Measurements from ENCODE around the gene CLEC17A.

DNA sequence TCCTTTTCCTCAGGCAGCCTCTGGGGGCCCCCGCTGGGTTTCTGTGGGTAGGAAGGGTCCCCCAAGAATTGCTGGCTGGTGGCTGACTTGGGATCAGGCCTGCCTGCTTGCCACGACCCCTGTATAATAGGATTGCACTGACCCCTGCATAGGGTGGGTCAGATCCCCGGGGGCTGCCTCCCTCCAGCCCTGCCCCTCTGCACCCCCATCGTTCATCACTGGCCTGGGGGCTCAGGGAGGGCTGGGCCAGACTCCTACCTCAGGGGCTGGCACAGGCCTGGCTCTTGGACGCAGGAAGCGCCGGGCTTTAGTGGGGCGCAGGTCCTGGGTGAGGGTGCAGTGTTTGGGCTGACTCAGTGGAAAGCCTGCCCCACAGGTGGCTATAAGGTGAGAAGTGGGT is 21.6 kb upstream of the CLEC17A start:
- TF ChIP-seq, protein P1, sequence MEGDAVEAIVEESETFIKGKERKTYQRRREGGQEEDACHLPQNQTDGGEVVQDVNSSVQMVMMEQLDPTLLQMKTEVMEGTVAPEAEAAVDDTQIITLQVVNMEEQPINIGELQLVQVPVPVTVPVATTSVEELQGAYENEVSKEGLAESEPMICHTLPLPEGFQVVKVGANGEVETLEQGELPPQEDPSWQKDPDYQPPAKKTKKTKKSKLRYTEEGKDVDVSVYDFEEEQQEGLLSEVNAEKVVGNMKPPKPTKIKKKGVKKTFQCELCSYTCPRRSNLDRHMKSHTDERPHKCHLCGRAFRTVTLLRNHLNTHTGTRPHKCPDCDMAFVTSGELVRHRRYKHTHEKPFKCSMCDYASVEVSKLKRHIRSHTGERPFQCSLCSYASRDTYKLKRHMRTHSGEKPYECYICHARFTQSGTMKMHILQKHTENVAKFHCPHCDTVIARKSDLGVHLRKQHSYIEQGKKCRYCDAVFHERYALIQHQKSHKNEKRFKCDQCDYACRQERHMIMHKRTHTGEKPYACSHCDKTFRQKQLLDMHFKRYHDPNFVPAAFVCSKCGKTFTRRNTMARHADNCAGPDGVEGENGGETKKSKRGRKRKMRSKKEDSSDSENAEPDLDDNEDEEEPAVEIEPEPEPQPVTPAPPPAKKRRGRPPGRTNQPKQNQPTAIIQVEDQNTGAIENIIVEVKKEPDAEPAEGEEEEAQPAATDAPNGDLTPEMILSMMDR (IDR thresholded peaks at IDR 0.05; ENCODE audit: insufficient read depth, low read length) = no peak
- no peak for TF ChIP-seq REST (IDR thresholded peaks at IDR 0.05; ENCODE audit: insufficient replicate concordance, low read depth)
- TF ChIP-seq POLR2AphosphoS5 (IDR thresholded peaks at IDR 0.05; ENCODE audit: low read depth) = no peak

Measured in HL-60 (cell line).